PC-9 (cell line): Measurements from ENCODE around the gene ZMYM4. TPM values are rescaled to one million over a fixed set of nuclear protein-coding genes. Genes with fewer than 3 reads are reported as not detected.

ENCODE experiments used
- BruUV-seq: library from RNA; stranded (reverse); fragments of 400-500 nt; replicated peaks from 2 replicates; lab custom pipeline; 2021; lab: Mats Ljungman, UMichigan
- CTCF ChIA-PET: fragments of 300-600 bp; sonication (Branson Sonifier 250); formaldehyde crosslinking; loops from one replicate; lab custom pipeline; 2022; ENCODE audit warnings: antibody characterized with exemption; lab: Charles Lee
- POLR2A ChIA-PET: fragments of 300-600 bp; sonication (Branson Sonifier 250); formaldehyde crosslinking; loops from one replicate; lab custom pipeline; 2022; ENCODE audit warnings: antibody characterized with exemption; ENCODE audit not compliant: unreplicated experiment; lab: Charles Lee
- DNase-seq, 2 experiments: peaks; one replicate each; pipeline versions ENCODE4 v3.0.0 to v3.0.0-alpha.2; 2015 to 2022; ENCODE audit warnings: mixed read lengths in 1 of 2
- H2AFZ ChIP-seq: fragments of 200-600 bp; sonication (generic); 2 replicates; pipeline ENCODE4 v1.8.1; 2017; ENCODE audit warnings: antibody characterized with exemption
- H3F3A ChIP-seq: fragments of 200-600 bp; sonication (generic); 2 replicates; pipeline ENCODE4 v1.8.1; 2017; ENCODE audit warnings: antibody characterized with exemption, mild to moderate bottlenecking, low read depth; ENCODE audit not compliant: insufficient read depth
- H3K27ac ChIP-seq: fragments of 200-600 bp; sonication (generic); 2 replicates; pipeline ENCODE4 v1.6.1; 2016; ENCODE audit warnings: mixed run types
- H3K27me3 ChIP-seq: fragments of 200-600 bp; sonication (generic); 2 replicates; pipeline ENCODE4 v1.6.1; 2016; ENCODE audit warnings: low read depth, mixed run types; ENCODE audit not compliant: insufficient read depth
- H3K36me3 ChIP-seq: fragments of 200-600 bp; sonication (generic); 2 replicates; pipeline ENCODE4 v1.6.1; 2016; ENCODE audit warnings: low read depth, mixed run types
- H3K4me1 ChIP-seq: fragments of 200-600 bp; sonication (generic); replicated peaks from 2 replicates; pipeline ENCODE4 v1.6.1; 2016; ENCODE audit warnings: mixed run types; ENCODE audit not compliant: insufficient read depth
- H3K4me2 ChIP-seq: fragments of 200-600 bp; sonication (generic); 2 replicates; pipeline ENCODE4 v1.6.1; 2017; ENCODE audit warnings: mixed run types
- H3K4me3 ChIP-seq: fragments of 200-600 bp; sonication (generic); 2 replicates; pipeline ENCODE4 v1.6.1; 2016; ENCODE audit warnings: mixed run types
- H3K79me2 ChIP-seq: fragments of 200-600 bp; sonication (generic); 2 replicates; pipeline ENCODE4 v1.6.1; 2017; ENCODE audit warnings: low read depth, mixed run types
- H3K9me2 ChIP-seq: fragments of 200-600 bp; sonication (generic); 2 replicates; pipeline ENCODE4 v1.8.1; 2017; ENCODE audit warnings: mild to moderate bottlenecking; ENCODE audit not compliant: insufficient read depth
- H3K9me3 ChIP-seq: fragments of 200-600 bp; sonication (generic); 2 replicates; pipeline ENCODE4 v1.8.1; 2016; ENCODE audit warnings: low read depth; ENCODE audit not compliant: insufficient read depth
- H4K20me1 ChIP-seq: fragments of 200-600 bp; sonication (generic); 2 replicates; pipeline ENCODE4 v1.8.1; 2017; ENCODE audit not compliant: insufficient read depth
- EZH2 ChIP-seq: fragments of 200-600 bp; sonication (generic); IDR thresholded peaks from 2 replicates; pipeline ENCODE4 v1.8.0; 2017; ENCODE audit warnings: antibody characterized with exemption, low read depth
- intact Hi-C: fragments of 100-400 bp; cut with micrococcal nuclease; formaldehyde crosslinking; loops from one replicate; pipeline ENCODE4 v1.10.0; 2022; ENCODE audit not compliant: unreplicated experiment
- total RNA-seq: library from RNA; stranded (reverse); gene quantifications from 2 replicates; pipeline ENCODE4 v1.2.3, GENCODE V29; 2021
- TF ChIP-seq, protein P1 (sequence below): fragments of 200-600 bp; sonication (generic); conservative IDR thresholded peaks from 2 replicates; pipeline ENCODE4 v1.6.1; 2017; ENCODE audit warnings: mixed run types, antibody characterized with exemption, mild to moderate bottlenecking, moderate library complexity

The ZMYM4 gene
- total RNA-seq, 1 experiment from 2014 or later: 84.4 TPM

DNA sequence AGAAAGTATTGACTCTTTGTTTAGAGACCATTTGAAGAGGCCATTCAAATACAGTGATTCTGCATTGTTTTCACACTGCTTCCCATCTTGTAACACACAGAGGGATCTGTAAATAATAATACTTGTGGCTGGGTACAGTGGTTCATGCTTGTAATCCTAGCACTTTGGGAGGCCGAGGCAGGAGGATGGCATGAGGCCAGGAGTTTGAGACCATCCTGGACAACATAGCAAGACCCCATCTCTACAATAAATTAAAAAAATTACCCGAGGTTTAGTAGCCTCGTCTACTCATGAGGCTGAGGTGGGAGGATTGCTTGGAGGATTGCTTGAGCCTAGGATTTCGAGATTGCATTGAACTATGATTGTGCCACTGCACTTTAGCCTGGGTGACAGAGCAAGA lies 5.7 kb downstream of the ZMYM4 start:
- H3K4me2 ChIP-seq: no peak overlapping the region
- BruUV-seq: no TSS peak

DNA sequence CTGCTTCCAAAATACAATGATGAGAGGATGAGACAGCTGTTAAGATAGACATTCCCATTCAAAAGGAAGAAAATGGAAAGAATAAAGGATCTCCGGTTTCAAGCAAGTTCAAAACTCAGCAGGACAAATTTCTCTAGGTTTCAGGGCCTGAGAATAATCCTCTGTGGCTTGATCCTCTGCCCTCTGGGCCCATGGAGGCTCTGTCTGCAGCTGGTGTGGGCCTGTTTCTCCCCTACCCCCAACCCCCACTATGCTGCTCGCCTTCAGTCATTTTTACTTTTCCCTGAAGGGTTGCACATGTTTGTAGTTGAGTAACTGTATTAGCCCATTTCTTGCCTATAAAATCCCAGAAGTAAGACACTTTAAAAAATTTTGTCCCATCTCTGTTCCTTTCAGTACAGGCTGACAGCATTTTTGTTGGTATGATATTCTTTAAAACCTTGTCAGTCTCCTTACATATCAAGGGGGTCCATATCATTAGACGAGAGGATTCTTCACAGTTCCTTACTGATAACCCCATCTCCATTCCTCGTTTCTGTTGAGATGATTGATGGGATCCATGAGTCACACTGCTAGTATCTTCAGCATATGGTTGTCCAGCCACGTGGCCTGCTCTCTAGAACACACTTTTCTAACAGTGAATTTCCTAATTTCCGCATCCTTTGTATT lies 10.5 kb downstream of the ZMYM4 start:
- Histone ChIP-seq H3K4me3 (no peak overlapping the region), H3K27me3 (no peaks in the 10 kb centered on the region), H3K9me3 (no peaks in the 10 kb centered on the region; the same call in 1 of the 2 replicates), H3K79me2 (peaks cover 63% of the 10 kb centered on the region), H3K4me1 (no peaks in the 10 kb centered on the region), H2AFZ (no peak overlapping the region), H3K27ac (no peak overlapping the region), H3K9me2 (no peaks in the 10 kb centered on the region), H4K20me1 (peaks cover 26% of the 10 kb centered on the region; the same call in 1 of the 2 replicates), H3K4me2 (no peak overlapping the region), H3K36me3 (peaks cover 20% of the 10 kb centered on the region), H3F3A (no peaks in the 10 kb centered on the region)
- DNase-seq: no peak
- intact Hi-C loops: no loop called here
- CTCF ChIA-PET: interaction anchor here (0.6 kb wide), 1 partner anchor 77 kb away, joined by 3 read pairs; no protein-coding TSS in a partner anchor
- TF ChIP-seq EZH2: no peak
- TF ChIP-seq, protein P1, sequence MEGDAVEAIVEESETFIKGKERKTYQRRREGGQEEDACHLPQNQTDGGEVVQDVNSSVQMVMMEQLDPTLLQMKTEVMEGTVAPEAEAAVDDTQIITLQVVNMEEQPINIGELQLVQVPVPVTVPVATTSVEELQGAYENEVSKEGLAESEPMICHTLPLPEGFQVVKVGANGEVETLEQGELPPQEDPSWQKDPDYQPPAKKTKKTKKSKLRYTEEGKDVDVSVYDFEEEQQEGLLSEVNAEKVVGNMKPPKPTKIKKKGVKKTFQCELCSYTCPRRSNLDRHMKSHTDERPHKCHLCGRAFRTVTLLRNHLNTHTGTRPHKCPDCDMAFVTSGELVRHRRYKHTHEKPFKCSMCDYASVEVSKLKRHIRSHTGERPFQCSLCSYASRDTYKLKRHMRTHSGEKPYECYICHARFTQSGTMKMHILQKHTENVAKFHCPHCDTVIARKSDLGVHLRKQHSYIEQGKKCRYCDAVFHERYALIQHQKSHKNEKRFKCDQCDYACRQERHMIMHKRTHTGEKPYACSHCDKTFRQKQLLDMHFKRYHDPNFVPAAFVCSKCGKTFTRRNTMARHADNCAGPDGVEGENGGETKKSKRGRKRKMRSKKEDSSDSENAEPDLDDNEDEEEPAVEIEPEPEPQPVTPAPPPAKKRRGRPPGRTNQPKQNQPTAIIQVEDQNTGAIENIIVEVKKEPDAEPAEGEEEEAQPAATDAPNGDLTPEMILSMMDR: no peak
- POLR2A ChIA-PET: interaction anchor here (0.6 kb wide), 1 partner anchor 939 kb away, joined by 5 read pairs; no protein-coding TSS in a partner anchor
- BruUV-seq: no TSS peak

More for the DNA sequence above, 5.7 kb downstream of the ZMYM4 start:
- no peaks in the 10 kb centered on the region for H3K9me2 ChIP-seq
- H3K27me3 ChIP-seq: no peaks in the 10 kb centered on the region
- 0 out of 2 replicates have a peak, but pooled peaks cover 5% of the 10 kb centered on the region for H3F3A ChIP-seq
- intact Hi-C loops: no loop called here
- no peak overlapping the region for H3K27ac ChIP-seq
- H3K4me3 ChIP-seq: no peak overlapping the region
- no peaks in the 10 kb centered on the region for H3K9me3 ChIP-seq
- ChIA-PET POLR2A (no interaction called here), CTCF (no interaction called here)
- DNase-seq: no peak
- H2AFZ ChIP-seq: no peak overlapping the region
- H3K4me1 ChIP-seq: 0 out of 2 replicates have a peak, but pooled peaks cover 11% of the 10 kb centered on the region
- TF ChIP-seq EZH2: no peak
- TF ChIP-seq, protein P1: no peak
- peaks cover 89% of the 10 kb centered on the region for H3K79me2 ChIP-seq
- peaks cover 44% of the 10 kb centered on the region for H4K20me1 ChIP-seq
- H3K36me3 ChIP-seq: peaks cover 21% of the 10 kb centered on the region

DNA sequence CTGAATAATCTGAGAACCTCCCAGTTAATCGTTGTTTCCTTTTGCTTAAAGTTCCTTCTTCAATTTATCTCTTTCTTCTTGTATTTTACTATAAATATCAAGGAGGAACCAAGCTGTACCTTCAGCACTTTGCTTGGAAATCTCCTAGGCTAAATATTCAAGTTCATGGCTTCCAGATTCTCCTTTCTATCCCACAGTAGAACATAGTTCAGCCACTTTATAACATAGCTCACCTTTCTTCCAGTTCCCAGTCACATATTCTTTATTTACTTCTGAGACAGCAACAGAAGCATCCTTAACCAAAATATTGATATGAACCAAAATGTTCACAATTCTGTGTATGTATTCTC lies 11.0 kb downstream of the ZMYM4 start:
- peaks cover 61% of the 10 kb centered on the region for H3K79me2 ChIP-seq
- POLR2A ChIA-PET: no interaction called here
- no peaks in the 10 kb centered on the region for H3K9me2 ChIP-seq
- no peak for TF ChIP-seq EZH2
- TF ChIP-seq, protein P1: no peak
- H3K27me3 ChIP-seq: no peaks in the 10 kb centered on the region
- CTCF ChIA-PET: interaction anchor here (0.6 kb wide), 1 partner anchor 78 kb away, joined by 3 read pairs; no protein-coding TSS in a partner anchor
- H4K20me1 ChIP-seq: peaks cover 23% of the 10 kb centered on the region; the same call in 1 of the 2 replicates
- H3K9me3 ChIP-seq: no peaks in the 10 kb centered on the region; the same call in 1 of the 2 replicates
- H3K27ac ChIP-seq: no peak overlapping the region
- DNase-seq: no peak
- BruUV-seq: no TSS peak
- intact Hi-C loops: no loop called here
- no peak overlapping the region for H2AFZ ChIP-seq
- peaks cover 22% of the 10 kb centered on the region for H3K36me3 ChIP-seq
- no peaks in the 10 kb centered on the region for H3K4me1 ChIP-seq
- H3K4me3 ChIP-seq: no peak overlapping the region
- H3F3A ChIP-seq: no peaks in the 10 kb centered on the region
- H3K4me2 ChIP-seq: no peak overlapping the region
